ENCODE measurements around the gene SLCO3A1.

SLCO3A1 gene

GRCh38 chr15:91944331-91944730 is 90.8 kb downstream of the SLCO3A1 start:
- Histone ChIP-seq H3K27ac (ENCODE audit: extremely low read depth, low read depth, low read length) (no peak overlapping the region), H3K4me3 (ENCODE audit: low read depth, low read length) (no peak overlapping the region), H3K9me3 (ENCODE audit: control insufficient read depth, insufficient read depth, low read depth, low read length) (no peaks in the 10 kb centered on the region), H3K36me3 (ENCODE audit: control insufficient read depth in 2 of 2, insufficient read depth in 1 of 2, low read length in 2 of 2) (no peaks in the 10 kb centered on the region), H3K4me1 (ENCODE audit: control insufficient read depth, insufficient read depth, low read length) (peaks cover 17% of the 10 kb centered on the region)
- ChIA-PET POLR2A (no interaction called here), CTCF (interaction anchor here (0.6 kb wide), 1 partner anchor 673 kb away, joined by 3 read pairs; no protein-coding TSS in a partner anchor)
- TF ChIP-seq, protein P1, sequence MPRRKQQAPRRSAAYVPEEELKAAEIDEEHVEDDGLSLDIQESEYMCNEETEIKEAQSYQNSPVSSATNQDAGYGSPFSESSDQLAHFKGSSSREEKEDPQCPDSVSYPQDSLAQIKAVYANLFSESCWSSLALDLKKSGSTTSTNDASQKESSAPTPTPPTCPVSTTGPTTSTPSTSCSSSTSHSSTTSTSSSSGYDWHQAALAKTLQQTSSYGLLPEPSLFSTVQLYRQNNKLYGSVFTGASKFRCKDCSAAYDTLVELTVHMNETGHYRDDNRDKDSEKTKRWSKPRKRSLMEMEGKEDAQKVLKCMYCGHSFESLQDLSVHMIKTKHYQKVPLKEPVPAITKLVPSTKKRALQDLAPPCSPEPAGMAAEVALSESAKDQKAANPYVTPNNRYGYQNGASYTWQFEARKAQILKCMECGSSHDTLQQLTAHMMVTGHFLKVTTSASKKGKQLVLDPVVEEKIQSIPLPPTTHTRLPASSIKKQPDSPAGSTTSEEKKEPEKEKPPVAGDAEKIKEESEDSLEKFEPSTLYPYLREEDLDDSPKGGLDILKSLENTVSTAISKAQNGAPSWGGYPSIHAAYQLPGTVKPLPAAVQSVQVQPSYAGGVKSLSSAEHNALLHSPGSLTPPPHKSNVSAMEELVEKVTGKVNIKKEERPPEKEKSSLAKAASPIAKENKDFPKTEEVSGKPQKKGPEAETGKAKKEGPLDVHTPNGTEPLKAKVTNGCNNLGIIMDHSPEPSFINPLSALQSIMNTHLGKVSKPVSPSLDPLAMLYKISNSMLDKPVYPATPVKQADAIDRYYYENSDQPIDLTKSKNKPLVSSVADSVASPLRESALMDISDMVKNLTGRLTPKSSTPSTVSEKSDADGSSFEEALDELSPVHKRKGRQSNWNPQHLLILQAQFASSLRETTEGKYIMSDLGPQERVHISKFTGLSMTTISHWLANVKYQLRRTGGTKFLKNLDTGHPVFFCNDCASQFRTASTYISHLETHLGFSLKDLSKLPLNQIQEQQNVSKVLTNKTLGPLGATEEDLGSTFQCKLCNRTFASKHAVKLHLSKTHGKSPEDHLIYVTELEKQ (tag by site-specific recombination; IDR thresholded peaks at IDR 0.05; ENCODE audit: borderline replicate concordance), result no peak
- TF ChIP-seq YY1 (tag by site-specific recombination; IDR thresholded peaks at IDR 0.05), result no peak
- TF ChIP-seq ZNF184 (tag by site-specific recombination; IDR thresholded peaks at IDR 0.05), result no peak
- no peak for TF ChIP-seq ZNF777 (tag by site-specific recombination; IDR thresholded peaks at IDR 0.05; ENCODE audit: borderline replicate concordance)
- TF ChIP-seq FEZF1 (tag by site-specific recombination; IDR thresholded peaks at IDR 0.05), result no peak
- TF ChIP-seq ZNF274 (IDR thresholded peaks at IDR 0.05; ENCODE audit: low read length), result no peak
- no peak for TF ChIP-seq ZNF274 (tag by site-specific recombination; IDR thresholded peaks at IDR 0.05; ENCODE audit: borderline replicate concordance)

DNA sequence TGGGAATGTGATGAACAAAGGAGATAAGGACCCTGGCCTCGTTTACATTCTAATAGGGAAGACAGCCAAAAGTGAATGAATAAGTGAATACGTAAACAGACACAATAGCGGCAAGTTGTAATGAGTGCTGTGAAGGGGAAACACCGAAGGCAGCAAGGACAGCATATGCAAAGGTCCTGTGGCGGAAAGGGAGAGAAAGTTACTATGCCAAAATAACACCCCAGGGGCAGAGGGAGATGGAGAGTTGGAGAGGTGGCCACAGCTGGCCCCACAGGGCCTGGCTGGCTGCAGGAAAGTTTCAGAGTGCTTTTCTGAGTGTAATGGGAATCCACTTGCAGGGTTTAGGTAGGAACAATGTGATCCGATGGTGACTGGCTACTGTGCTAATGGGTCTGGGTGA is 91.9 kb downstream of the SLCO3A1 start:
- no peak overlapping the region for H3K4me3 ChIP-seq (ENCODE audit: low read depth, low read length)
- ChIA-PET CTCF (no interaction called here), POLR2A (no interaction called here)
- no peak for TF ChIP-seq ZFP69B (tag by site-specific recombination; IDR thresholded peaks at IDR 0.05)
- no peak for TF ChIP-seq ZNF785 (tag by site-specific recombination; IDR thresholded peaks at IDR 0.05)
- no peak for TF ChIP-seq ZNF580 (tag by site-specific recombination; IDR thresholded peaks at IDR 0.05)
- peak; percentile 90 for TF ChIP-seq ZNF623 (tag by site-specific recombination; IDR thresholded peaks at IDR 0.05)
- TF ChIP-seq ZNF837 (tag by site-specific recombination; IDR thresholded peaks at IDR 0.05), result no peak
- H3K4me1 ChIP-seq (ENCODE audit: control insufficient read depth, insufficient read depth, low read length), result peaks cover 17% of the 10 kb centered on the region
- H3K9me3 ChIP-seq (ENCODE audit: control insufficient read depth, insufficient read depth, low read depth, low read length), result no peaks in the 10 kb centered on the region
- H3K36me3 ChIP-seq (ENCODE audit: control insufficient read depth in 2 of 2, insufficient read depth in 1 of 2, low read length in 2 of 2), result no peaks in the 10 kb centered on the region
- H3K27ac ChIP-seq (ENCODE audit: extremely low read depth, low read depth, low read length), result no peak overlapping the region

GRCh38 chr15:91946075-91946474 is 92.6 kb downstream of the SLCO3A1 start:
- H3K27ac ChIP-seq (ENCODE audit: extremely low read depth, low read depth, low read length), result no peak overlapping the region
- no peaks in the 10 kb centered on the region for H3K9me3 ChIP-seq (ENCODE audit: control insufficient read depth, insufficient read depth, low read depth, low read length)
- POLR2A ChIA-PET, result no interaction called here
- H3K4me1 ChIP-seq (ENCODE audit: control insufficient read depth, insufficient read depth, low read length), result peaks cover 10% of the 10 kb centered on the region
- no peak overlapping the region for H3K4me3 ChIP-seq (ENCODE audit: low read depth, low read length)
- TF ChIP-seq ZNF768 (tag by site-specific recombination; IDR thresholded peaks at IDR 0.05) (no peak), ZIC2 (tag by site-specific recombination; IDR thresholded peaks at IDR 0.05) (peak; percentile 38)
- CTCF ChIA-PET, result no interaction called here
- H3K36me3 ChIP-seq (ENCODE audit: control insufficient read depth in 2 of 2, insufficient read depth in 1 of 2, low read length in 2 of 2), result no peaks in the 10 kb centered on the region

DNA sequence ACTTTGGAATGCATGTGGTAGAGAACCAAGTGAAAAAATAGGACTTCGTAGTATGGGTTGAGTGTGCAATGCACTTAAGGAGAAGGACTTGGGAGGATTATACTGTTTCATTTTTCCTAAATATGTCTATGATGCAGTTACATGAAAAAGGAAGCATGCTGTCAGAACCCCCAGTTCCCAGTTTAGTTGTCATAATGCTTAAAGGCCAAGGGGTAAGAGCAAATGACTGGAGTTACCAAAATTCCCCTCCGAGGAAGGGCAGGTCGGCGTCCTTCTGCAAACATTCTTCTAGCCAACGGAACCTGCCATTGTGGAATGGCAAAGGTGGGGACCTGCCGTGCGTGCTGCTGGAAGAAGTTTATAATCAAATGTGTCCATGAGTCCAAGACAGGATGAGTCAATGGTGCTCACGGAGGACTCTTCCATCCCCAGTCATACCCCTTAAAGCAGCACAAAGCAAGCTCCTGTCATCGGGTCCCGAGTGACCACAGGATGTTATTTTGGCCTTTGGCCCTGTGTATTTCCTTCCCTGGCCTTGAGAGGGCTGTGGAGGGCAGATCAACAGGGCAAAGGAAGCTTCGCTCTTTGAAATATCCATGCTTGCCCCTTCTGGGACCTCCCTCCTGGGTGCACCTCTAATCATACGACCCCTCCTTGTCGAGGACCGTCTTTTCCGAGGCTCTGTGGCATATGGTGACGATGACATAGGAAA is 93.2 kb downstream of the SLCO3A1 start:
- H3K27ac ChIP-seq (ENCODE audit: extremely low read depth, low read depth, low read length), result no peak overlapping the region
- no peaks in the 10 kb centered on the region for H3K36me3 ChIP-seq (ENCODE audit: control insufficient read depth in 2 of 2, insufficient read depth in 1 of 2, low read length in 2 of 2)
- H3K4me1 ChIP-seq (ENCODE audit: control insufficient read depth, insufficient read depth, low read length), result peaks cover 5% of the 10 kb centered on the region; the same call in 1 of the 2 replicates
- H3K9me3 ChIP-seq (ENCODE audit: control insufficient read depth, insufficient read depth, low read depth, low read length), result no peaks in the 10 kb centered on the region
- H3K4me3 ChIP-seq (ENCODE audit: low read depth, low read length), result no peak overlapping the region
- ChIA-PET POLR2A (no interaction called here), CTCF (interaction anchor here (1.0 kb wide), 1 partner anchor 241 kb away, joined by 3 read pairs; no protein-coding TSS in a partner anchor)
- TF ChIP-seq ZNF292 (tag by site-specific recombination; IDR thresholded peaks at IDR 0.05; ENCODE audit: borderline replicate concordance, low read depth) (no peak), ZXDB (tag by site-specific recombination; IDR thresholded peaks at IDR 0.05) (no peak)
